IgD-negative memory B cell (primary cell): ENCODE measurements around the gene AURKAIP1. TPM values are rescaled to one million over a fixed set of nuclear protein-coding genes. Genes with fewer than 3 reads are reported as not detected.
"Not testable (repeated sequence)": the region's sequence is repeated elsewhere in the genome, so short reads cannot be mapped to it uniquely, and the experiment has no call there.

Source experiments
- H3K27ac Mint-ChIP-seq, 3 donors: one replicate each; pipeline ENCODE4 v1.8.0; 2020 to 2022; ENCODE audit warnings: mild to moderate bottlenecking in 3 of 3, mixed read lengths in 3 of 3, moderate library complexity in 1 of 3
- H3K27me3 Mint-ChIP-seq: one replicate; pipeline ENCODE4 v1.8.0; 2021; ENCODE audit warnings: mixed read lengths
- H3K36me3 Mint-ChIP-seq: one replicate; pipeline ENCODE4 v1.8.0; 2020; ENCODE audit warnings: mild to moderate bottlenecking, mixed read lengths
- H3K4me1 Mint-ChIP-seq, 3 donors: one replicate each; pipeline ENCODE4 v1.8.0; 2020 to 2022; ENCODE audit warnings: mixed read lengths in 3 of 3, mild to moderate bottlenecking in 1 of 3
- H3K4me3 Mint-ChIP-seq, 4 donors: one replicate each; pipeline ENCODE4 v1.8.0; 2020 to 2022; ENCODE audit warnings: mild to moderate bottlenecking in 4 of 4, mixed read lengths in 4 of 4, moderate library complexity in 3 of 4
- H3K9me3 Mint-ChIP-seq, 3 donors: one replicate each; pipeline ENCODE4 v1.8.0; 2020 to 2021; ENCODE audit warnings: mixed read lengths in 3 of 3, mild to moderate bottlenecking in 1 of 3
- polyA plus RNA-seq: library from polyadenylated mRNA; unstranded; fragments of 300-500 nt; fragmentation: Illumina TruSeq; gene quantifications from one replicate; pipeline ENCODE4 v1.2.3, GENCODE V29; 2021

The AURKAIP1 gene
- polyA plus RNA-seq, 1 donor from 2014 or later = 177 TPM

- peaks cover 0 to 2% (median 2%) of the 10 kb centered on the region in 3 donors for H3K4me1 Mint-ChIP-seq
- no peak overlapping the region for H3K4me3 Mint-ChIP-seq
- no peak overlapping the region for H3K27ac Mint-ChIP-seq
- no peaks in the 10 kb centered on the region for H3K9me3 Mint-ChIP-seq
- H3K36me3 Mint-ChIP-seq = no peaks in the 10 kb centered on the region
- H3K27me3 Mint-ChIP-seq = no peaks in the 10 kb centered on the region
These were observed 6.3 kb upstream of the AURKAIP1 start for GRCh38 chr1:1381294-1381693.

GRCh38 chr1:1380860-1381259 lies 5.9 kb upstream of the AURKAIP1 start:
- no peak overlapping the region for H3K4me3 Mint-ChIP-seq
- no peaks in the 10 kb centered on the region for H3K27me3 Mint-ChIP-seq
- H3K27ac Mint-ChIP-seq = no peak overlapping the region
- H3K9me3 Mint-ChIP-seq = no peaks in the 10 kb centered on the region
- H3K4me1 Mint-ChIP-seq = peaks cover 0 to 2% (median 2%) of the 10 kb centered on the region in 3 donors
- no peaks in the 10 kb centered on the region for H3K36me3 Mint-ChIP-seq

- H3K27me3 Mint-ChIP-seq = no peaks in the 10 kb centered on the region
- no peaks in the 10 kb centered on the region for H3K9me3 Mint-ChIP-seq
- no peaks in the 10 kb centered on the region for H3K36me3 Mint-ChIP-seq
- peak overlapping the region in 1 of 3 donors; percentile 59 for H3K27ac Mint-ChIP-seq
- H3K4me1 Mint-ChIP-seq = peaks cover 4 to 7% (median 5%) of the 10 kb centered on the region in 3 donors
- peak overlapping the region in 1 of 4 donors; percentile 22 for H3K4me3 Mint-ChIP-seq
These were observed 2.7 kb upstream of the AURKAIP1 start for GRCh38 chr1:1377540-1378205.

- Mint-ChIP-seq H3K4me3 (peak overlapping the region; percentile 54 to 93 (median 67)), H3K9me3 (no peaks in the 10 kb centered on the region), H3K36me3 (no peaks in the 10 kb centered on the region), H3K27ac (peak overlapping the region in 1 of 3 donors; percentile 85), H3K27me3 (no peaks in the 10 kb centered on the region), H3K4me1 (peaks cover 4 to 8% (median 5%) of the 10 kb centered on the region in 3 donors)
These were observed 1.7 kb upstream of the AURKAIP1 start for GRCh38 chr1:1376551-1377226.

- H3K36me3 Mint-ChIP-seq = no peaks in the 10 kb centered on the region
- no peaks in the 10 kb centered on the region for H3K9me3 Mint-ChIP-seq
- H3K27me3 Mint-ChIP-seq = no peaks in the 10 kb centered on the region
- peak overlapping the region; percentile 85 to 93 (median 90) for H3K4me3 Mint-ChIP-seq
- peaks cover 5 to 8% (median 6%) of the 10 kb centered on the region in 3 donors for H3K4me1 Mint-ChIP-seq
- peak overlapping the region in 1 of 3 donors; percentile 67 for H3K27ac Mint-ChIP-seq
These were observed 448 bp downstream of the AURKAIP1 start for GRCh38 chr1:1374589-1374928.

GRCh38 chr1:1373815-1374588 lies 1.0 kb downstream of the AURKAIP1 start:
- Mint-ChIP-seq H3K4me3 (peak overlapping the region; percentile 85 to 93 (median 90)), H3K9me3 (no peaks in the 10 kb centered on the region), H3K36me3 (no peaks in the 10 kb centered on the region), H3K27ac (peak overlapping the region in 1 of 3 donors; percentile 67), H3K27me3 (no peaks in the 10 kb centered on the region), H3K4me1 (peaks cover 5 to 8% (median 6%) of the 10 kb centered on the region in 3 donors)

GRCh38 chr1:1373051-1373814 lies 1.8 kb downstream of the AURKAIP1 start:
- Mint-ChIP-seq H3K4me3 (peak overlapping the region; percentile 63 to 89 (median 86)), H3K27me3 (no peaks in the 10 kb centered on the region), H3K36me3 (no peaks in the 10 kb centered on the region), H3K27ac (peak overlapping the region in 1 of 3 donors; percentile 45), H3K9me3 (no peaks in the 10 kb centered on the region), H3K4me1 (peaks cover 5 to 8% (median 6%) of the 10 kb centered on the region in 3 donors)

GRCh38 chr1:1371746-1372711 lies 3.0 kb downstream of the AURKAIP1 start:
- peak overlapping the region in 3 of 4 donors; percentile 52 to 84 (median 59) for H3K4me3 Mint-ChIP-seq
- H3K27ac Mint-ChIP-seq = peak overlapping the region; percentile 84 to 91 (median 85)
- no peaks in the 10 kb centered on the region for H3K9me3 Mint-ChIP-seq
- H3K36me3 Mint-ChIP-seq = no peaks in the 10 kb centered on the region
- H3K27me3 Mint-ChIP-seq = no peaks in the 10 kb centered on the region
- peaks cover 5 to 8% (median 6%) of the 10 kb centered on the region in 3 donors for H3K4me1 Mint-ChIP-seq

- Mint-ChIP-seq H3K27me3 (no peaks in the 10 kb centered on the region), H3K4me1 (peaks cover 5 to 8% (median 6%) of the 10 kb centered on the region in 3 donors), H3K4me3 (peak overlapping the region in 1 of 4 donors; percentile 84), H3K9me3 (no peaks in the 10 kb centered on the region), H3K36me3 (no peaks in the 10 kb centered on the region), H3K27ac (peak overlapping the region in 1 of 3 donors; percentile 84)
These were observed 3.7 kb downstream of the AURKAIP1 start for GRCh38 chr1:1371364-1371745.

- Mint-ChIP-seq H3K4me3 (peak overlapping the region in 1 of 4 donors; percentile 48), H3K27me3 (no peaks in the 10 kb centered on the region), H3K27ac (peak overlapping the region in 1 of 3 donors; percentile 84)
These were observed 4.2 kb downstream of the AURKAIP1 start for GRCh38 chr1:1370771-1371300.

GRCh38 chr1:1370094-1370493 lies 4.9 kb downstream of the AURKAIP1 start:
- H3K36me3 Mint-ChIP-seq, H3K4me1 Mint-ChIP-seq, H3K9me3 Mint-ChIP-seq, H3K27me3 Mint-ChIP-seq: not testable (repeated sequence)
- peak overlapping the region in 1 of 3 donors; percentile 53 for H3K27ac Mint-ChIP-seq
- H3K4me3 Mint-ChIP-seq = peak overlapping the region in 1 of 4 donors; percentile 48

More at GRCh38 chr1:1370771-1371300, 4.2 kb downstream of the AURKAIP1 start:
- Mint-ChIP-seq H3K9me3 (no peaks in the 10 kb centered on the region), H3K4me1 (peaks cover 5 to 8% (median 6%) of the 10 kb centered on the region in 3 donors), H3K36me3 (no peaks in the 10 kb centered on the region)

GRCh38 chr1:1367315-1367714 lies 7.7 kb downstream of the AURKAIP1 start:
- no peaks in the 10 kb centered on the region for H3K36me3 Mint-ChIP-seq
- no peak overlapping the region for H3K4me3 Mint-ChIP-seq
- no peaks in the 10 kb centered on the region for H3K9me3 Mint-ChIP-seq
- H3K27ac Mint-ChIP-seq = no peak overlapping the region
- H3K27me3 Mint-ChIP-seq = no peaks in the 10 kb centered on the region
- peaks cover 0 to 2% (median 2%) of the 10 kb centered on the region in 3 donors for H3K4me1 Mint-ChIP-seq

- Mint-ChIP-seq H3K9me3 (no peaks in the 10 kb centered on the region), H3K4me3 (no peak overlapping the region), H3K4me1 (peaks cover 0 to 4% (median 2%) of the 10 kb centered on the region in 3 donors), H3K27ac (no peak overlapping the region), H3K27me3 (no peaks in the 10 kb centered on the region), H3K36me3 (no peaks in the 10 kb centered on the region)
These were observed 8.3 kb downstream of the AURKAIP1 start for GRCh38 chr1:1366699-1367066.
